ENCODE results near the gene CBR1. TPM values are rescaled to one million over a fixed set of nuclear protein-coding genes. Genes with fewer than 3 reads are reported as not detected.

CBR1 gene
- total RNA-seq, 4 donors from 2014 or later: 55.6 to 114 (median 79.5) TPM

DNA sequence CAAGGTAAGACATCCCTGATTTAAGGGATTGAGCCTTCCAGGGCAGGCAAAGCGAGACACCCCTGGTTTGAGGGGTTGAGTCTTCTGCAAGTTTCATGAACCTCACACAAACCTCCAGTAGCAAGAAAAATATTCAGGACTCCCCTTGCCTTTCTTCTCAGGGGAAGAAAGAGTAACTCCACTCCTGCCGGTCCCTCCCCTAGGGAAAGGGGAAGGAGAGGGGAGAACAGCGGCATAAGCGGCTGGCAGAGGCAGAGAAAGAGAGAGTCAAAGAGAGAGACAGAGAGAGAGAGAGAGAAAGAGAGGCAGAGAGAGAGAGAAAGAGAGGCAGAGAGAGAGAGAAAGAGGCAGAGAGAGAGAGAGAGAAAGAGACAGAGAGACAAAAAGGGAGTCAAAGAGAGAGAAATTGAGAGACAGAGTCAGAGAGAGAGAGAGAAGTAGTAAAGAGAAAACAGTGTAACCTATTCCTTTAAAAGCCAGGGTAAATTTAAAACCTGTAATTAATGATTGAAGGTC lies 35.6 kb downstream of the CBR1 start:
- TF ChIP-seq, protein P1, sequence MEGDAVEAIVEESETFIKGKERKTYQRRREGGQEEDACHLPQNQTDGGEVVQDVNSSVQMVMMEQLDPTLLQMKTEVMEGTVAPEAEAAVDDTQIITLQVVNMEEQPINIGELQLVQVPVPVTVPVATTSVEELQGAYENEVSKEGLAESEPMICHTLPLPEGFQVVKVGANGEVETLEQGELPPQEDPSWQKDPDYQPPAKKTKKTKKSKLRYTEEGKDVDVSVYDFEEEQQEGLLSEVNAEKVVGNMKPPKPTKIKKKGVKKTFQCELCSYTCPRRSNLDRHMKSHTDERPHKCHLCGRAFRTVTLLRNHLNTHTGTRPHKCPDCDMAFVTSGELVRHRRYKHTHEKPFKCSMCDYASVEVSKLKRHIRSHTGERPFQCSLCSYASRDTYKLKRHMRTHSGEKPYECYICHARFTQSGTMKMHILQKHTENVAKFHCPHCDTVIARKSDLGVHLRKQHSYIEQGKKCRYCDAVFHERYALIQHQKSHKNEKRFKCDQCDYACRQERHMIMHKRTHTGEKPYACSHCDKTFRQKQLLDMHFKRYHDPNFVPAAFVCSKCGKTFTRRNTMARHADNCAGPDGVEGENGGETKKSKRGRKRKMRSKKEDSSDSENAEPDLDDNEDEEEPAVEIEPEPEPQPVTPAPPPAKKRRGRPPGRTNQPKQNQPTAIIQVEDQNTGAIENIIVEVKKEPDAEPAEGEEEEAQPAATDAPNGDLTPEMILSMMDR (IDR thresholded peaks at IDR 0.05; ENCODE audit: low read depth): no peak

DNA sequence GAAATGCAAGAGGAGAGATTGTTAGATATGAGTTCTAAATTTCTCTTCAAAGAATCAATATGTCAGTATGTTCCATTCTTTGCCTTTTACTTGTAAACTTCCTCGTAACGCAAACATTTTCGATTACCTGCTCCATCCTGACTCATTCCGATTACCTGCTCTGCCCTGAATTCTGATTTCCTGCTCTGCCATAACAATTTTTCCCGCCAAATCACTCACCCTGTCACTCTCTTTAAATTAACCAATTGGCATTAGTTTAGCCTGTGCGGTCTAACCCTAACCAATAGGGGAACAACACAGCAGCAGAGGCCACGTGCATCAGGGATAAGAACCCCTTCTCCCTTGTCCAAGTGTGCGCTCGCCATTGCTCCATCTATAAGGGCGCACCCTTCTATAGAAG lies 40.0 kb downstream of the CBR1 start:
- TF ChIP-seq, protein P1 (IDR thresholded peaks at IDR 0.05; ENCODE audit: low read depth): no peak

DNA sequence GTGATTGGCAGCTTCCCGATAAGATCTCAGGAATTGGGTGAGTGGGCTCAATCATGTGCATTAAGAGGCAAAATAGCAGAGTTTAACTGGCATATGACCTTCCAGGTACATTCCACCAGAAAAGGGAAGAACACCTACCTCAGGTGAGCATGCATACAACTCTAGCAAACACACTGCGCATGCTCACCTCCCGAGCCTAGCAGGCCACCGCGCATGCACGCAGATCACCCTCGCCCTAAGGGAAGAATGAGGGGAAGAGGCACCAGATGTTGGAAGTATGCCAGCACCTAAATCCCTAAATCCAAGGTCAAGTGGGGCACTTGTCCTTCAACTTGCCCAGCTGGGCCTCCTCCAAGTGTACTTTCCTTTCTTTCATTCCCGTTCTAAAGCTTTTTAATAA lies 41.4 kb downstream of the CBR1 start:
- TF ChIP-seq, protein P1 (IDR thresholded peaks at IDR 0.05; ENCODE audit: low read depth): no peak

- TF ChIP-seq, protein P1 (IDR thresholded peaks at IDR 0.05; ENCODE audit: low read depth): no peak
Observed at GRCh38 chr21:36113647-36114428, 44.0 kb downstream of the CBR1 start.

DNA sequence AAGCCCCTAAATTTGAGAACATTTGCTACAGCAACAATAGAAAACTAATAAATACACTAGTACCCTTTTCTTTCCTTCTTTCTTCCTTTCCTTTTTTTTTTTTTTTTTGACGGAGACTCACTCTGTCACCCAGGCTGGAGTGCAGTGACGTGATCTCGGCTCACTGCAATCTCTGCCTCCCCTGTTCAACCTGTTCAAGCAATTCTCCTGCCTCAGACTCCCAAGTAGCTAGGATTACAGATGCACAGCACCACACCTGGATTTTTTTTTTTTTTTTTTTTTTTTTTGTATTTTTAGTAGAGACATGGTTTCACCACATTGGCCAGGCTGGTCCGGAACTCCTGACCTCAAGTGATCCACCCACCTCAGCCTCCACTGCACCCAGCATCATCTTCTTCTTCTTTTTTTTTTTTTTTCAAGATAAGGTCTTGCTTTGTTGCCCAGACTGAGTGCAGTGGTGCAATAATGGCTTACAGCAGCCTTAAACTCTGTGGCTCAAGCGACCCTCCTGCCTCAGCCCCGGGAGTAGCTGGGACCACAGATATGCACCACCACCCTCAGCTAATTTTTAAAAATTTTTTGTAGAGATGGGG lies 45.4 kb downstream of the CBR1 start:
- TF ChIP-seq, protein P1 (IDR thresholded peaks at IDR 0.05; ENCODE audit: low read depth): no peak

DNA sequence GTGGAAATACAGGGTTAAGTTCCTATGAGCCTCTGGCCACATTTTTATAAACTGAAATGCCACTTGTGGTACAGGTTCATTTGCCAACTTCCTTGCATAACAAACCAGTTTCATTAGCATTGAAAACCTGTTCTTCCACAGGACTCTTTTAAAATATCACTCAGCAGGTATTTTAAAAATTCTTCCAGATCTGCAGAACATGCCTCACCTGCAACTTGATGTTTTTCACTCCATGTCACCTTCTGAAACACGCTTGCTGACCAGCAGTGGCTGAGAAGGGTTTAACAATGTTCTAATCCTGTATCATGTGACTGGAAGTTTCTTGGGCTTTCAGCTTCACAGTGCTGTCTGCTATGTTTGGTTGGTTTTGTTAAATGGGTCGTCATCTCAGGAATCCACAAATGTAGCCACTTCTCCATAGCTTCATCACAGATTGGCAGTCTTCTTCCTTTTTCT lies 47.5 kb downstream of the CBR1 start:
- TF ChIP-seq, protein P1 (IDR thresholded peaks at IDR 0.05; ENCODE audit: low read depth): no peak

DNA sequence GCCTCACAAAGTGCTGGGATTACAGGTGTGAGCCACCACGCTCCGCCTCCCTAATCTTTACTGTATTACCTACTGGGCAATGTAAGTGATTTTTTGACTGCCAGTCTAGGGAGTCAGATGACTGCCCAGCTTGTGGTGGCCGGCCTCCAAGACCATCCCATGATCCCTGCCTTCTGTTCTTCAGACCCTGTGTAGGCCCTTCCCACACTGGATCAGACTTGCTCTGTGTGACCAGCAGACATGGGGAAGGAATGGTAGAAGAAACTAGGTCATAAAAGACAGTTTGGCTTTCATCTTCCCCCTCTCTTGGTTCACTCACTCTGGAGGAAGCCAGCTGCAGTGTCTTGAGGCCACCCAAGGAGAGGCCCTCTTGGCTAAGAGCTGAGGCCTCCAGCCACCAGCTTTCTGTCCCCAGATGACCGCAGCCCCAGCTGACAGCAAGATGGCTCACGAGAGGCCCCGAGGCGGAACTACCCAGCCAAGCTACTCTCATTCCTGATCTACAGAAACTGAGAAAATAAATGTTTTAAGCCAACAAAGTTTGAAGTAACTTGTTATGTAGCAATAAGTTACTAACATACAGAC lies 50.6 kb downstream of the CBR1 start:
- TF ChIP-seq, protein P1 (IDR thresholded peaks at IDR 0.05; ENCODE audit: low read depth): no peak
